H1 (cell line): Measurements from ENCODE around the gene NR4A2. TPM values are rescaled to one million over a fixed set of nuclear protein-coding genes. Genes with fewer than 3 reads are reported as not detected.

Source experiments
- CHD2 ChIP-seq: IDR thresholded peaks from 2 replicates; pipeline ENCODE4 v1.6.1; 2012; ENCODE audit warnings: low read length, improper control_type of control experiment
- HDAC6 ChIP-seq: IDR thresholded peaks from one replicate; pipeline ENCODE4 v1.7.1; 2012; ENCODE audit warnings: low read depth, mild to moderate bottlenecking, inconsistent platforms, low read length, moderate library complexity
- JUN ChIP-seq: IDR thresholded peaks from 2 replicates; pipeline ENCODE4 v1.6.1; 2011; ENCODE audit warnings: low read depth, mild to moderate bottlenecking, improper control_type of control experiment, low read length
- KDM5A ChIP-seq: fragments of 200-600 bp; IDR thresholded peaks from 2 replicates; pipeline ENCODE4 v1.7.1; 2012; ENCODE audit warnings: mild to moderate bottlenecking, low read length, inconsistent platforms, mixed read lengths
- SP2 ChIP-seq: IDR thresholded peaks from 2 replicates; pipeline ENCODE4 v1.6.1; 2012; ENCODE audit warnings: mild to moderate bottlenecking, low read length, inconsistent platforms
- TAF7 ChIP-seq: optimal IDR thresholded peaks from 2 replicates; pipeline ENCODE3; 2011; ENCODE audit warnings: low read depth, mild to moderate bottlenecking, inconsistent platforms, low read length, moderate library complexity, borderline replicate concordance
- TEAD4 ChIP-seq: IDR thresholded peaks from 2 replicates; pipeline ENCODE4 v1.6.1; 2012; ENCODE audit warnings: low read depth, low read length, inconsistent platforms, mixed read lengths
- ZNF274 ChIP-seq: IDR thresholded peaks from 2 replicates; pipeline ENCODE4 v1.7.0; 2012; ENCODE audit warnings: low read length, borderline replicate concordance; ENCODE audit errors: extremely low read depth
- polyA plus RNA-seq, 7 experiments: library from polyadenylated mRNA; depleted of rRNA in 3 of 7; stranded (reverse) in 5 of 7; unstranded in 2 of 7; fragments of >200 nt in 5 of 7; fragments of 200-250 nt in 2 of 7; gene quantifications; 1 replicate in 5 of 7; 2 replicates in 1 of 7; 4 replicates in 1 of 7; pipeline versions ENCODE4 v1.2.1 to v1.2.3, GENCODE V29; 2011 to 2013; ENCODE audit warnings: missing spikeins in 2 of 7, mixed read lengths in 2 of 7
- total RNA-seq: library from RNA; stranded (reverse); fragmentation: NEBNext Ultra II Directional; extraction: Animal tissue kit (Norgen Biotek cat#: 25700); gene quantifications from 2 replicates; pipeline ENCODE4 v1.2.1, GENCODE V29; 2021
- TF ChIP-seq, protein P1 (sequence below): fragments of 300-600 bp; sonication (generic); IDR thresholded peaks from 2 replicates; pipeline ENCODE4 v1.7.1; 2012; ENCODE audit warnings: low read length, moderate library complexity, mild to moderate bottlenecking, inconsistent platforms; ENCODE audit not compliant: insufficient replicate concordance
- TF ChIP-seq, protein P2 (sequence below), 3 experiments: IDR thresholded peaks; 1 replicate in 2 of 3; 2 replicates in 1 of 3; pipeline versions ENCODE4 v1.5.1 to v1.6.1; 2011; ENCODE audit warnings: low read length in 3 of 3, mild to moderate bottlenecking in 3 of 3, inconsistent platforms in 2 of 3, low read depth in 1 of 3, moderate library complexity in 1 of 3; ENCODE audit not compliant: insufficient read depth in 1 of 3; ENCODE audit errors: control extremely low read depth in 1 of 3

NR4A2 gene
- total and polyA plus RNA-seq, 2 of the 8 experiments (the other 6 are each of a cell fraction or from before 2014, with no cell fraction given): 0.15 to 1.7 TPM

DNA sequence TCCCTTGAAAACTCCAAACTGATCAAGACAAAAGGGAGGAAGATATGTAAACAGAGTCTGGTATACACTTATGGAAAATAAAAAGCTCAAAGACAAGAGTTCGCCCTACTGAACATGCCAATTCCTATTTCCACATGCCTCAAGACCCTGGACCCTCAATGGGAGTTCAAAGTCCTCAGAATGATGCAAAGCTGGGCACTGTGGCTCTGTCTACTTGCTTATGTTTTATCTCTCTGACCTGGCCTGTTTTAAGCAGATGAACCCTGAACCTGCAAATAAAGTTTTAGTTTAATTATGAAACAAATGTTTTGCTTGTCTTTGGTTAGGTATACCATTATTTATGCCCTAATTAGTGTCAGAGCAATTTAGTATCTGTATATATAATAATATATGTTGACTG lies 22.6 kb downstream of the NR4A2 start (continued):
- TF ChIP-seq, protein P1, sequence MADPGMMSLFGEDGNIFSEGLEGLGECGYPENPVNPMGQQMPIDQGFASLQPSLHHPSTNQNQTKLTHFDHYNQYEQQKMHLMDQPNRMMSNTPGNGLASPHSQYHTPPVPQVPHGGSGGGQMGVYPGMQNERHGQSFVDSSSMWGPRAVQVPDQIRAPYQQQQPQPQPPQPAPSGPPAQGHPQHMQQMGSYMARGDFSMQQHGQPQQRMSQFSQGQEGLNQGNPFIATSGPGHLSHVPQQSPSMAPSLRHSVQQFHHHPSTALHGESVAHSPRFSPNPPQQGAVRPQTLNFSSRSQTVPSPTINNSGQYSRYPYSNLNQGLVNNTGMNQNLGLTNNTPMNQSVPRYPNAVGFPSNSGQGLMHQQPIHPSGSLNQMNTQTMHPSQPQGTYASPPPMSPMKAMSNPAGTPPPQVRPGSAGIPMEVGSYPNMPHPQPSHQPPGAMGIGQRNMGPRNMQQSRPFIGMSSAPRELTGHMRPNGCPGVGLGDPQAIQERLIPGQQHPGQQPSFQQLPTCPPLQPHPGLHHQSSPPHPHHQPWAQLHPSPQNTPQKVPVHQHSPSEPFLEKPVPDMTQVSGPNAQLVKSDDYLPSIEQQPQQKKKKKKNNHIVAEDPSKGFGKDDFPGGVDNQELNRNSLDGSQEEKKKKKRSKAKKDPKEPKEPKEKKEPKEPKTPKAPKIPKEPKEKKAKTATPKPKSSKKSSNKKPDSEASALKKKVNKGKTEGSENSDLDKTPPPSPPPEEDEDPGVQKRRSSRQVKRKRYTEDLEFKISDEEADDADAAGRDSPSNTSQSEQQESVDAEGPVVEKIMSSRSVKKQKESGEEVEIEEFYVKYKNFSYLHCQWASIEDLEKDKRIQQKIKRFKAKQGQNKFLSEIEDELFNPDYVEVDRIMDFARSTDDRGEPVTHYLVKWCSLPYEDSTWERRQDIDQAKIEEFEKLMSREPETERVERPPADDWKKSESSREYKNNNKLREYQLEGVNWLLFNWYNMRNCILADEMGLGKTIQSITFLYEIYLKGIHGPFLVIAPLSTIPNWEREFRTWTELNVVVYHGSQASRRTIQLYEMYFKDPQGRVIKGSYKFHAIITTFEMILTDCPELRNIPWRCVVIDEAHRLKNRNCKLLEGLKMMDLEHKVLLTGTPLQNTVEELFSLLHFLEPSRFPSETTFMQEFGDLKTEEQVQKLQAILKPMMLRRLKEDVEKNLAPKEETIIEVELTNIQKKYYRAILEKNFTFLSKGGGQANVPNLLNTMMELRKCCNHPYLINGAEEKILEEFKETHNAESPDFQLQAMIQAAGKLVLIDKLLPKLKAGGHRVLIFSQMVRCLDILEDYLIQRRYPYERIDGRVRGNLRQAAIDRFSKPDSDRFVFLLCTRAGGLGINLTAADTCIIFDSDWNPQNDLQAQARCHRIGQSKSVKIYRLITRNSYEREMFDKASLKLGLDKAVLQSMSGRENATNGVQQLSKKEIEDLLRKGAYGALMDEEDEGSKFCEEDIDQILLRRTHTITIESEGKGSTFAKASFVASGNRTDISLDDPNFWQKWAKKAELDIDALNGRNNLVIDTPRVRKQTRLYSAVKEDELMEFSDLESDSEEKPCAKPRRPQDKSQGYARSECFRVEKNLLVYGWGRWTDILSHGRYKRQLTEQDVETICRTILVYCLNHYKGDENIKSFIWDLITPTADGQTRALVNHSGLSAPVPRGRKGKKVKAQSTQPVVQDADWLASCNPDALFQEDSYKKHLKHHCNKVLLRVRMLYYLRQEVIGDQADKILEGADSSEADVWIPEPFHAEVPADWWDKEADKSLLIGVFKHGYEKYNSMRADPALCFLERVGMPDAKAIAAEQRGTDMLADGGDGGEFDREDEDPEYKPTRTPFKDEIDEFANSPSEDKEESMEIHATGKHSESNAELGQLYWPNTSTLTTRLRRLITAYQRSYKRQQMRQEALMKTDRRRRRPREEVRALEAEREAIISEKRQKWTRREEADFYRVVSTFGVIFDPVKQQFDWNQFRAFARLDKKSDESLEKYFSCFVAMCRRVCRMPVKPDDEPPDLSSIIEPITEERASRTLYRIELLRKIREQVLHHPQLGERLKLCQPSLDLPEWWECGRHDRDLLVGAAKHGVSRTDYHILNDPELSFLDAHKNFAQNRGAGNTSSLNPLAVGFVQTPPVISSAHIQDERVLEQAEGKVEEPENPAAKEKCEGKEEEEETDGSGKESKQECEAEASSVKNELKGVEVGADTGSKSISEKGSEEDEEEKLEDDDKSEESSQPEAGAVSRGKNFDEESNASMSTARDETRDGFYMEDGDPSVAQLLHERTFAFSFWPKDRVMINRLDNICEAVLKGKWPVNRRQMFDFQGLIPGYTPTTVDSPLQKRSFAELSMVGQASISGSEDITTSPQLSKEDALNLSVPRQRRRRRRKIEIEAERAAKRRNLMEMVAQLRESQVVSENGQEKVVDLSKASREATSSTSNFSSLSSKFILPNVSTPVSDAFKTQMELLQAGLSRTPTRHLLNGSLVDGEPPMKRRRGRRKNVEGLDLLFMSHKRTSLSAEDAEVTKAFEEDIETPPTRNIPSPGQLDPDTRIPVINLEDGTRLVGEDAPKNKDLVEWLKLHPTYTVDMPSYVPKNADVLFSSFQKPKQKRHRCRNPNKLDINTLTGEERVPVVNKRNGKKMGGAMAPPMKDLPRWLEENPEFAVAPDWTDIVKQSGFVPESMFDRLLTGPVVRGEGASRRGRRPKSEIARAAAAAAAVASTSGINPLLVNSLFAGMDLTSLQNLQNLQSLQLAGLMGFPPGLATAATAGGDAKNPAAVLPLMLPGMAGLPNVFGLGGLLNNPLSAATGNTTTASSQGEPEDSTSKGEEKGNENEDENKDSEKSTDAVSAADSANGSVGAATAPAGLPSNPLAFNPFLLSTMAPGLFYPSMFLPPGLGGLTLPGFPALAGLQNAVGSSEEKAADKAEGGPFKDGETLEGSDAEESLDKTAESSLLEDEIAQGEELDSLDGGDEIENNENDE: no peak
- TF ChIP-seq, protein P2, sequence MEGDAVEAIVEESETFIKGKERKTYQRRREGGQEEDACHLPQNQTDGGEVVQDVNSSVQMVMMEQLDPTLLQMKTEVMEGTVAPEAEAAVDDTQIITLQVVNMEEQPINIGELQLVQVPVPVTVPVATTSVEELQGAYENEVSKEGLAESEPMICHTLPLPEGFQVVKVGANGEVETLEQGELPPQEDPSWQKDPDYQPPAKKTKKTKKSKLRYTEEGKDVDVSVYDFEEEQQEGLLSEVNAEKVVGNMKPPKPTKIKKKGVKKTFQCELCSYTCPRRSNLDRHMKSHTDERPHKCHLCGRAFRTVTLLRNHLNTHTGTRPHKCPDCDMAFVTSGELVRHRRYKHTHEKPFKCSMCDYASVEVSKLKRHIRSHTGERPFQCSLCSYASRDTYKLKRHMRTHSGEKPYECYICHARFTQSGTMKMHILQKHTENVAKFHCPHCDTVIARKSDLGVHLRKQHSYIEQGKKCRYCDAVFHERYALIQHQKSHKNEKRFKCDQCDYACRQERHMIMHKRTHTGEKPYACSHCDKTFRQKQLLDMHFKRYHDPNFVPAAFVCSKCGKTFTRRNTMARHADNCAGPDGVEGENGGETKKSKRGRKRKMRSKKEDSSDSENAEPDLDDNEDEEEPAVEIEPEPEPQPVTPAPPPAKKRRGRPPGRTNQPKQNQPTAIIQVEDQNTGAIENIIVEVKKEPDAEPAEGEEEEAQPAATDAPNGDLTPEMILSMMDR (IDR thresholded peaks at IDR 0.05; ENCODE audit: control extremely low read depth in 1 of 3, insufficient read depth in 1 of 3, low read depth in 1 of 3, low read length in 3 of 3): no peak
- TF ChIP-seq TAF7 (no peak), JUN (no peak), TEAD4 (no peak), KDM5A (no peak), SP2 (no peak), HDAC6 (no peak), CHD2 (no peak), ZNF274 (no peak)
